ENCODE data around the gene AJM1. TPM values are rescaled to one million over a fixed set of nuclear protein-coding genes. Genes with fewer than 3 reads are reported as not detected.

AJM1 gene
- total RNA-seq, 1 experiment from 2014 or later = 1.8 TPM

GRCh38 chr9:136890661-136891060 lies 48.4 kb downstream of the AJM1 start:
- H3K4ac ChIP-seq (ENCODE audit: low read depth, low read length) = no peak overlapping the region
- peaks cover 17% of the 10 kb centered on the region for H3K79me1 ChIP-seq (ENCODE audit: insufficient read depth, low read depth, low read length, poor library complexity, severe bottlenecking)
- no peak overlapping the region for H3K18ac ChIP-seq (ENCODE audit: insufficient read length, low read depth, low read length)
- no peak overlapping the region for H3K23ac ChIP-seq (ENCODE audit: insufficient read length, low read depth, low read length)
- no peak overlapping the region for H3K14ac ChIP-seq (ENCODE audit: insufficient read depth, low read length)
- H4K91ac ChIP-seq (ENCODE audit: insufficient read length, low read depth, low read length) = no peak overlapping the region
- H3K4me2 ChIP-seq (ENCODE audit: insufficient read depth, insufficient read length, low read length) = no peak overlapping the region
- H3K79me2 ChIP-seq (ENCODE audit: insufficient read depth, low read length) = peaks cover 10% of the 10 kb centered on the region; the same call in 1 of the 2 replicates
- Mint-ChIP-seq H3K4me3 (no peak overlapping the region), H3K27me3 (ENCODE audit: low read depth) (no peaks in the 10 kb centered on the region), H3K4me1 (peaks cover 10 to 14% of the 10 kb centered on the region in 2 experiments), H3K9me3 (no peaks in the 10 kb centered on the region), H3K36me3 (ENCODE audit: insufficient read depth in 1 of 3, low read depth in 3 of 3) (peaks cover 12 to 37% (median 35%) of the 10 kb centered on the region in 3 experiments; a peak in 6 of 7 replicates), H3K27ac (no peak overlapping the region)
- H2BK12ac ChIP-seq (ENCODE audit: insufficient read length, low read depth, low read length) = no peak overlapping the region
- peaks cover 3% of the 10 kb centered on the region for H3K23me2 ChIP-seq (ENCODE audit: insufficient read length, low read depth, low read length, poor library complexity, severe bottlenecking)
- no peak overlapping the region for H2BK5ac ChIP-seq (ENCODE audit: insufficient read length, low read length)
- H3K4me1 ChIP-seq (ENCODE audit: insufficient read depth, low read length) = no peaks in the 10 kb centered on the region; the same call in 1 of the 2 replicates
- H4K20me1 ChIP-seq (ENCODE audit: control insufficient read depth, insufficient read depth, insufficient read length) = no peaks in the 10 kb centered on the region
- H4K5ac ChIP-seq (ENCODE audit: insufficient read length, low read depth, low read length) = no peak overlapping the region
- no peak overlapping the region for H3K9ac ChIP-seq (ENCODE audit: extremely low read depth, insufficient read length, low read length)
- H2AFZ ChIP-seq (ENCODE audit: low read length) = no peak overlapping the region
- no peak overlapping the region for H3K27ac ChIP-seq (ENCODE audit: insufficient read length, low read depth, low read length)
- no peak overlapping the region for H2AK5ac ChIP-seq (ENCODE audit: insufficient read length, low read length)
- no peak for TF ChIP-seq CTCF (conservative IDR thresholded peaks at IDR 0.05)
- no peak overlapping the region for H2BK120ac ChIP-seq (ENCODE audit: low read depth, low read length, poor library complexity, severe bottlenecking)
- H3T11ph ChIP-seq (ENCODE audit: low read length) = no peak overlapping the region
- H4K8ac ChIP-seq (replicated peaks; ENCODE audit: insufficient read length, low read depth, low read length) = no peak overlapping the region
- H3K27me3 ChIP-seq (ENCODE audit: insufficient read depth, low read length) = no peaks in the 10 kb centered on the region
- H2BK20ac ChIP-seq (ENCODE audit: low read depth, low read length, poor library complexity, severe bottlenecking) = no peak overlapping the region
- H3K9me3 ChIP-seq (ENCODE audit: control insufficient read depth, low read depth, low read length) = no peaks in the 10 kb centered on the region
- H3K56ac ChIP-seq (ENCODE audit: insufficient read length, low read depth, low read length) = no peak overlapping the region
- no CpG with 5 or more reads among the region's 13 CpGs for WGBS (ENCODE audit: extremely low coverage, insufficient read length, low lambda C conversion rate)
- DNase-seq = no peak
- H2BK15ac ChIP-seq (ENCODE audit: low read depth, low read length) = no peak overlapping the region

Small RNAs within 50 kb of the gene (microRNA-seq; reads per million reads assigned to microRNA genes)
- gene MIR4292 (ENCODE audit: borderline microRNAs expressed) (not detected), gene MIR4479 (ENCODE audit: borderline microRNAs expressed) (not detected)

Other genes with a start within 250 kb of the AJM1 start
- gene EGFL7, start 179.6 kb upstream of the AJM1 start, total RNA-seq (2021) = 37.7 and 38.0 TPM in 2 replicates
- gene AGPAT2, start 155.0 kb upstream of the AJM1 start, total RNA-seq (2021) = 28.3 and 29.7 TPM in 2 replicates
- gene DIPK1B, start 129.9 kb upstream of the AJM1 start, total RNA-seq (2021) = 38.2 and 40.3 TPM in 2 replicates
- 0.75 and 1.5 TPM in 2 replicates for gene LCN10, start 99.5 kb upstream of the AJM1 start, total RNA-seq (2021)
- gene LCN6, start 94.0 kb upstream of the AJM1 start, total RNA-seq (2021) = not detected in 2 replicates
- gene LCN8, start 84.2 kb upstream of the AJM1 start, total RNA-seq (2021) = not detected in 2 replicates
- 0.61 TPM in 1 of 2 replicates, not detected in the other for gene LCN15, start 78.0 kb upstream of the AJM1 start, total RNA-seq (2021)
- 55.2 and 58.9 TPM in 2 replicates for gene TMEM141, start 51.1 kb upstream of the AJM1 start, total RNA-seq (2021)
- 0.59 and 1.1 TPM in 2 replicates for gene CCDC183, start 46.1 kb upstream of the AJM1 start, total RNA-seq (2021)
- 108 and 114 TPM in 2 replicates for gene RABL6, start 34.5 kb upstream of the AJM1 start, total RNA-seq (2021)
- 161 and 175 TPM in 2 replicates for gene PHPT1, start 6.9 kb downstream of the AJM1 start, total RNA-seq (2021)
- 6.9 and 9.2 TPM in 2 replicates for gene MAMDC4, start 9.9 kb downstream of the AJM1 start, total RNA-seq (2021)
- 318 and 328 TPM in 2 replicates for gene EDF1, start 23.8 kb downstream of the AJM1 start, total RNA-seq (2021)
- 48.8 and 49.2 TPM in 2 replicates for gene TRAF2, start 44.0 kb downstream of the AJM1 start, total RNA-seq (2021)
- gene FBXW5, start 102.3 kb downstream of the AJM1 start, total RNA-seq (2021) = 62.2 and 65.0 TPM in 2 replicates
- 0.96 and 1.3 TPM in 2 replicates for gene C8G, start 102.8 kb downstream of the AJM1 start, total RNA-seq (2021)
- 2.1 and 4.5 TPM in 2 replicates for gene LCN12, start 109.8 kb downstream of the AJM1 start, total RNA-seq (2021)
- gene PTGDS, start 135.0 kb downstream of the AJM1 start, total RNA-seq (2021) = 3.6 and 4.8 TPM in 2 replicates
- 0.18 and 0.20 TPM in 2 replicates for gene LCNL1, start 140.5 kb downstream of the AJM1 start, total RNA-seq (2021)
- 46.8 and 51.2 TPM in 2 replicates for gene PAXX, start 149.9 kb downstream of the AJM1 start, total RNA-seq (2021)
- 0.29 and 0.31 TPM in 2 replicates for gene CLIC3, start 154.1 kb downstream of the AJM1 start, total RNA-seq (2021)
- gene ABCA2, start 185.8 kb downstream of the AJM1 start, total RNA-seq (2021) = 15.2 and 22.4 TPM in 2 replicates
- gene FUT7, start 189.6 kb downstream of the AJM1 start, total RNA-seq (2021) = not detected in 2 replicates
- gene NPDC1, start 203.7 kb downstream of the AJM1 start, total RNA-seq (2021) = 51.8 and 57.6 TPM in 2 replicates
- gene ENTPD2, start 211.6 kb downstream of the AJM1 start, total RNA-seq (2021) = 4.0 and 5.1 TPM in 2 replicates
- gene SAPCD2, start 228.1 kb downstream of the AJM1 start, total RNA-seq (2021) = 29.8 and 30.0 TPM in 2 replicates
- 5.6 and 6.6 TPM in 2 replicates for gene UAP1L1, start 235.0 kb downstream of the AJM1 start, total RNA-seq (2021)
- gene MAN1B1, start 244.5 kb downstream of the AJM1 start, total RNA-seq (2021) = 32.7 and 34.9 TPM in 2 replicates